GM12892 (cell line): Measurements from ENCODE around the gene SLC7A10.

ENCODE experiments used
- DNase-seq: peaks from one replicate; pipeline ENCODE4 v3.0.0; 2011; ENCODE audit not compliant: insufficient read length
- FAIRE-seq: peaks from 2 replicates; lab custom pipeline; 2011; peaks lifted over from hg19 to GRCh38; lab: Jason Lieb, UNC
- POLR2A ChIP-seq: IDR thresholded peaks from 2 replicates; pipeline ENCODE4 v1.6.1; 2011; ENCODE audit warnings: low read depth, low read length, control low read depth
- POLR2AphosphoS5 ChIP-seq: IDR thresholded peaks from 2 replicates; pipeline ENCODE4 v1.6.1; 2011; ENCODE audit warnings: low read depth, low read length, control low read depth
- TAF1 ChIP-seq: IDR thresholded peaks from 2 replicates; pipeline ENCODE4 v1.6.1; 2011; ENCODE audit warnings: low read depth, mild to moderate bottlenecking, control low read depth, low read length, borderline replicate concordance

Gene SLC7A10

DNA sequence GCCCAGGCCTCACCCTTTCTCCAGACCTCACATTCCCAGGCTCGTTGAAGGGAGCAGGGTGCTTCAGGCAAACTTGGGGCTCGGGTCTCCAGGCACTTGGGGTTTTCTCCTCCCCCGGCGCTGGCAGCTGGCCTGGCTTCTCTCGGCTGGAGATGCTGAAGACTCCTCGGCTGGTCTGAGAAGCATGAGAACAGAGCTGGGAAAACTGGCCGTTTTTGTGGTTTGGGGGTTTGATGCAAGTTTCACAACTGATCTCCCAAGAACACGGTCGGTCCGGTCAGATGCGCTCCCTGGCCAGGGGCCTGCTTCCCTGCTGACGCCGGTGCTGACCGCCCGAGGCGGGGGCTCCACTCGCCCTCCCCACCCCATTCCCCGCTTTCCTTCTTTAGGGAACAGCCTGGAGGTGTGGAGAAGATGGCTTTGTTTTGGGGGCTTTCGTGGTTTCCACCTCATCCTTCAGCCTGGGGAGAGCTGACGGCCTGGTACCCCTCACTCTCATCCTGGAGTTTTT lies 41.4 kb upstream of the SLC7A10 start:
- DNase-seq (no peak), FAIRE-seq (no peak)
- TF ChIP-seq POLR2A (no peak), TAF1 (no peak), POLR2AphosphoS5 (no peak)

DNA sequence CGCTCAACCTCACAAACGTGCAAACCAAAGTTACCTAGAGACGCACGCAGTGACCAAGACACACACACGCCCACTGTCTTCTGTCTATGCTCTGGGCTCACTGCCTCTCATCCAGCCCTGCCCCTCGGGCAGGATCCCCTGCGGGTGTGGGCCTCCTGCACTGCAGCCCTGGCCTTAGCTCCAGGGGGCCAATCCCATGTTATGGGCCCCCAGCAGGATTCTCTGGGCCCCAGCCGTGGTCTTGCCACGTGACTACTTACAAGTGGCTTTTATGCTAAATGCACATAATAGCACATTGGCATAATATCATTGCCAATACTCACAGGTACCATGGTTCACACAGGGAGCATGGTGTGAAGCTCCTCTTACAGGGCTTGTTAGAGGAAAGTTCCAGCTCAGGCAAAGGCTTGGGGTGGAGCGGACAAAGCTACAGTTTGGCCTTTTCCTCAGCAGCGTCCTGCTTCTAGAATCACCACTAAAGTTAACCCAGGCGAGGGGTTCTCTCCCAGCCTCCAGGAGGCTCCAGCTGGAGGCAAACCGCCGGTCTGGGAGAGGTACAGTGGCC lies 39.3 kb upstream of the SLC7A10 start:
- no peak for TF ChIP-seq POLR2A
- TF ChIP-seq TAF1, result no peak
- TF ChIP-seq POLR2AphosphoS5, result no peak
- FAIRE-seq (no peak), DNase-seq (no peak)

DNA sequence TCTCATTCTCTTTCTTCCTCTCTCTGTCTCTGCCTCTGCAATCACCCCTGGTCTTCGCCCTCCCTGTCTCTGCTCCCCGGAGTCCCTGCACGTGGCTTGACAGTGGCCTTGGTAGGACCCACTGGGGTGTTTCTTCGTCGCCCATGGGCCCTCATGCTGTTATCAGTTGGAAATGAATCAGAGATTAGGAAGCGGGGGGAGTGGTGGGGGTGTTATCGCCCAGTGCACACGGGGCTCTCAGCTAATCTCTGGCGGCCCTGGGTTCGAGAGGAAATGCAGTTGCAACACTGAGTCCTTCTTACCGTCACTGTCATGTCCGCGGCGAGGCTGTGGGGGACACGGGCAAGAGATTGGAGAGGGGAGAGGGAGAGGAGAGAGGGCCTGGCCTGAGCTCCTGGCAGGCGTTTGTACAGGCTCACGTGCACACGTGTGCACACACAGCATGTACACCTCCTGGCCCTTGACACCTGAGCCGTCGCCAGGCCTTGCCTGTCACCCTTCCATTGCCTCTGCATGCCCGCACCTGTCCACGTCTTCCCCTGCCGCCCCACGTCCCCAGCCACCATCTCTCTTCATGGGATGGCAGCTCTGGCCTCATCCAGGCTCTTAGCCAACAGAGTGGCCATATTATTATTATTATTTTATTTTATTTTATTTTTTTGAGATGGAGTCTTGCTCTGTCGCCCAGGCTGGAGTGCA lies 37.8 kb upstream of the SLC7A10 start:
- no peak for TF ChIP-seq POLR2A
- no peak for TF ChIP-seq TAF1
- no peak for TF ChIP-seq POLR2AphosphoS5
- no peak for DNase-seq
- no peak for FAIRE-seq

DNA sequence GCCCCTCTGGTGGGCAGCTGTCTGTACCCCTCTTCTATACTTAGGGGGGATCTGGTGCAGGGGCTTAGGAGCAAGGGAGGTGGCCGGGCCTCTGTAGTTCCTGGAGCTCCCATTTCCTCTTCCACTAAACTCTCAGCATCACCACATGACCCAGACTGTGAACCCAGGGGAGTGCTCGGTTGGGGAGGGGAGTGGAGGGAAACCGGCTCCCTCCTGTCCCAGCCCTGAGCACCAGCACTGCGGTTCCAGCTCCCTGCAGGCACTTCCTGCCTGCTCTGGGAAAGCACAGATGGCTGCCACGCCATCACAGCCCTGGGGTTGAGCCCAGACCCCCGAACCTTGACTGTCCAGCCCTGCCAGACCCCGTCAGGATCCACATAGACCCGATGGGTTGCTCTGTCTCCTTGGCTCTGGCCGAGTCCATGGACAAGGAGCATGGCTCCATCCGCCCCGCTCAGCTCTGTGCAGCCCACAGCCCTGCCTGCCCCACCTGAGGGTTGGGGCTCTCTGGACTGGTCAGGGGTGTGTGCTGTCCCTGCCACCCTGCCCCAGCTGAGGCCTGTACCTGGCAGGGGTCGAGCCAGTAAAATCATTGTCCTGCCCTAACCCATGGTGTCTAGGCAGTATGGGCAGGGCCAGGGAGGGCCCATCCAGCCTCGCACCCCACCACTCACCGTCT lies 36.0 kb upstream of the SLC7A10 start:
- TF ChIP-seq POLR2AphosphoS5, result no peak
- FAIRE-seq, result no peak

DNA sequence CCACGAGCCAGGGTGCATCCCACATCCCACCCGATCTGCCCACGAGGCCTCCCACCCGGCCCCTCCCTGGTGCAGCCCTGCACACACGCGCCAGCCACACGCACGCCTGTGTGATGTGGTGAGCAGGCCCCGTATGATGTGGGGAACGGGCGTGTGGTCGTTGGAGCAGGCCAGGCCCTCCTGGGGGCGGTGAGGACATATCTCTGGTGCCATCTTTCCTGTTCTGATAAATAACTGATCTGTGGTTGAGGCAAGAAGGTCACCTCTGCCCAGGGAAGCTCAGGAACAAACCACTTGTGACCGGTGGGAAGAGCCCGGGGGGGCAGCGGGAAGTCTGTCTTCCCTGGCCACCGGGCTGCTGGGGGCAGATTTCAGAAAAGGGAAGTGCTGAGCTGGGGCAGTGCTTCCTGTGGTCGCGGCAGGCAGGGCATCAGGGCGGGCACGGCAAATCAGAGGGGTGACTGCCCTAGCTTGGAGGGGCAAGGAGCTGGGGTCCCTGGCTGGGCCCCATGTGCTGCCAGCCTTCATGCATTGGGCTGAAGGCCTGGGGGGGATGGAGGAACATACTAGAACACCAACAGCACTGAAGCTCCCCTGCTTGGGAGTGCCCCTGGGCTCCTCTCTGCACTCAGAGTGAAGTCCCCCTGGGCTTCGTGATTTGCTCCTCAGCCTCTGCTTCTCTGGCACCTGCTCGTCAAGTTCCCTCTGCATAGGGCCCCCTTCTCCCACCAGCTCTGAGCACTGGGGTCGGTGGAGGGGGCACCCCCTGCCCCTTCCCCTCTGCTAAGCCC lies 35.2 kb upstream of the SLC7A10 start:
- FAIRE-seq, result no peak

More for the DNA sequence above, 36.0 kb upstream of the SLC7A10 start:
- DNase-seq, result no peak

DNA sequence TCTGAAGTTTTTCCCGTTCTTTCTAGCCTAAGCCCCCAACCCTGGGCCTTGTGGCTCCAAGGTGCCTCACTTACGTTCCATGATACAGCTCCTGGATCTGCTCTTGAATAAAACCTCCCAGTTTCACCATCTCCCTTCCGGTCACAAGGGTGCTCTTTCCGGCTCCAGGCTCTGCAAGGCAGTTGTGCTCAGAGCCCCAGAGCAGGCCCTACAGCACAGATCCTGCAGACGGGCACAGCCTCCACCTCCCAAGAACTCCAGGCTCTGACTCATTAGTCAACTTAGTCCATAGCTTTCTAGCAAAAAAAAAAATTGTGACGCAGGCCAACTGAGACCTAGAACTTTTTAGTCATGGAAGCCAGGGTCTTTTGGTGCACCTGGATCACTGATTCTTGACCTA lies 33.9 kb upstream of the SLC7A10 start:
- DNase-seq (no peak), FAIRE-seq (no peak)

More for the DNA sequence above, 35.2 kb upstream of the SLC7A10 start:
- TF ChIP-seq TAF1 (no peak), POLR2AphosphoS5 (no peak), POLR2A (no peak)
- no peak for DNase-seq

DNA sequence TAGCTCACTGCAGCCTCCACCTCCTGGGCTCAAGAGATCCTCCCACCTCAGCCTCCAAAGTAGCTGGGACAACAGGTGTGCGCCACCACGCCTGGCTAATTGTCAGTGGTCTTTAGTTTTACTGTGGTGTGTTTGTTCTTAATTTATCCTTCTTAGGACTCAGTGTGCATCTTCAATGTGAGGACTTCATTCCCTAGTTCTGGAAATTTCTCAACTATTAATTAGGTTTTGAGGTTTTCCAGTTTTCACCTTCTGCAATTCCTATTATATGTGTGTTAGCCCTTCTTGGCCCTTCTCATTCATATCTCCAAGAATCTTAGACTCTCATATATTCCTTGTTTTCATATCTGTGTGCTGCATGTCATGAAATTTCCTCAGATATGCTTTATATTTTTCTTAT lies 32.2 kb upstream of the SLC7A10 start:
- FAIRE-seq, result no peak

More for the DNA sequence above, 33.9 kb upstream of the SLC7A10 start:
- TF ChIP-seq POLR2AphosphoS5 (no peak), TAF1 (no peak), POLR2A (no peak)

DNA sequence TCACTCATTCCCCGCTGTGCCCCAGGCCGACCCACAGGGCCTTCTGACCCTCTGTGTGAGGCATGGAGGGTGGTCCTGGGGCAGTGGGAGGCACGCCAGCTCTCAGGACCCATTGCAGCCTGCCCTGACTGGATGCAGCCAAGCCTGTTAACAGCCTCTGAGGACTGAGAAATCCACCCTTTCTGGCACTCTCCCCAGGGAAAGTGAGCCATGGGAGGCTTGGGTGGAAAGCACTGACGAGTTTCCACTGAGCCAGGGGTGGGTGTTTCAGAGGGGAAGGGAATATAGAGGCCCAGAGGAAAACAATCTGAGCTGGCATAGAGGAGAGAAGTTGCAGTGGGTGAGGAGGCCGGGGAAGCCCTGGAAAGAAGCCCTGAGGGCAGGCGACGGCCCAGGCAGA lies 30.6 kb upstream of the SLC7A10 start:
- TF ChIP-seq TAF1 (no peak), POLR2AphosphoS5 (no peak), POLR2A (no peak)
- no peak for DNase-seq

More for the DNA sequence above, 32.2 kb upstream of the SLC7A10 start:
- TF ChIP-seq TAF1, result no peak
- no peak for DNase-seq

DNA sequence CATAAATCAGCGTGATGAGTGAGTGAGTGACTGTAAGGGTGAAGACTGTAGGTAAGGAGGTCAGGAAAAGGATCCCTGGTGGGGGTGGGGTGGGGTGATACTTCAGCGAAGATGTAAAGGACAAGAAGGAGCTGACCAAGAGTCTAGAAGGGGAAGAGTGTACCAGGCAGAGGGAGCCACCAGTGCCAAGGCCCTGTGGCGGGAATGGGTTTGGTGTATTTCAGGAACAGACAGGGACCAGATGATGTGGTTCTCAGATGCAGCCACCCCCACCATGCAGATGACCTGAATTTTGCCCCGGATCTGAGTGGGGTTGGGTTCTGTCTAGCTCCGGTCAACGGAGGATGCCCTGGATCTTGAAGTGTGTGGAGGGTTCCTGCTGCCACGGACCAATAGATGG lies 30.1 kb upstream of the SLC7A10 start:
- no peak for TF ChIP-seq POLR2AphosphoS5
- TF ChIP-seq TAF1, result no peak
- TF ChIP-seq POLR2A, result no peak
- DNase-seq, result no peak
- FAIRE-seq, result no peak

More for the DNA sequence above, 30.6 kb upstream of the SLC7A10 start:
- no peak for FAIRE-seq

DNA sequence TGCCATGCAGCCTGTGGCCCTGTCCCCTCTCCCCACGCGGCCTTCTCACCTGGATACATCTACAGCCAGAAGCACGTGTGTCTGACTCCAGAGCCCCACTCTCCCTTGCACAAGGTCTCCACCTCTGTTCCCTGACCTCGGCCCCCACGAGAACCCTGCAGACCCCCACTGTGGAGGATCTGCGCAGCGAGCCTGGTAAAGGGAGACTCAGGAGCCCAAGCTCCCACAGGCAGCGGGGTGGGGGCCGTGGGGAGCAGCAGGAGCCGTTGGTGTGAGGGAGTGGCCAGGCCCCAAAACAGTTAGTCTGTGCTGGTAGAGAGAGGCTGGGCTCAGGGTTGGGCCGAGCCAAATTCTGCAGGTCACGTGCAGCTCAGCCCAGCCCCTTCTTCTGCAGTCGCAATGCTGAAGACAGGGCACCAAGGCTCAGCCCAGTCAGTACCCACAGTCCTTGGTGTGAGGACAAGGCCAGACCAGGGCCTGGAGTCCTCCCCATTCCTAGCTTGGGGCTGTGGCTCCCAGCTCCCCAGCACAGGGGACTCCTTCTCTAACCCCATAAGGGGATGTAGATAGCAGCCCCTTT lies 28.7 kb upstream of the SLC7A10 start:
- FAIRE-seq, result no peak
- DNase-seq, result no peak
- TF ChIP-seq TAF1, result no peak
- no peak for TF ChIP-seq POLR2A
- TF ChIP-seq POLR2AphosphoS5, result no peak

DNA sequence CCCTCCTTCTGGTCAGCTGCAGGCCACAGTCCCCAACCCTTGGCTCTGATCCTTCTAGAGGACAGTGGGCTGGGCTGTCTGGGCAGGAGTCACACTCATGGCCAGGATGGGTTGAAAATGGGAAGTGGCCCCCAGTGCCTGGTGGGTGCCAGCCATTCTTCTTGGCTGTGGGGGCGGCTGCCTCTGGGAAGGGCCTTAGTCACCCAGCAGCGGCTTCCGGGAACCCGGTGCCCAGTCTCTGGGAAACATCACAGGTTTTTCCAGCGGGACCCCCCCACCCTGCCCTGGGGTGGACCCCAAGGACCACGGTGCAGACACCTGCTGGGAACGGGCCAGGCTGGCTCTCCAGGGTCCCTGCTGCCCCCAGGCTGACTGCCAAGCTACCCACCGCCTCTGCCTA lies 27.3 kb upstream of the SLC7A10 start:
- TF ChIP-seq POLR2A (no peak), TAF1 (no peak), POLR2AphosphoS5 (no peak)
- no peak for FAIRE-seq
- no peak for DNase-seq
